Uterus (tissue), 4 donors: ENCODE data around the gene ZFP69. TPM values are rescaled to one million over a fixed set of nuclear protein-coding genes. Genes with fewer than 3 reads are reported as not detected.

Experiments used
- DNase-seq, 2 donors: peaks; one replicate each; pipeline ENCODE4 v3.0.0-alpha.2; 2019 to 2020
- H3K27ac ChIP-seq, 2 donors: fragments of 200-600 bp; sonication (generic); 1 replicate in 1 of 2; 2 replicates in 1 of 2; pipeline ENCODE4 v1.5.1; 2016 to 2018
- H3K27me3 ChIP-seq, 2 donors: fragments of 200-600 bp; sonication (generic); one replicate each; pipeline ENCODE4 v1.5.1; 2018 to 2019; ENCODE audit warnings: control low read depth in 1 of 2
- H3K36me3 ChIP-seq, 2 donors: fragments of 200-600 bp; sonication (generic); one replicate each; pipeline ENCODE4 v1.5.1; 2019; ENCODE audit warnings: control low read depth in 1 of 2
- H3K4me1 ChIP-seq, 2 donors: fragments of 200-600 bp; sonication (generic); one replicate each; pipeline ENCODE4 v1.5.1; 2018 to 2019; ENCODE audit warnings: control low read depth in 1 of 2
- H3K4me3 ChIP-seq, 2 donors: fragments of 200-600 bp; sonication (generic); 1 replicate in 1 of 2; 2 replicates in 1 of 2; pipeline ENCODE4 v1.5.1; 2018 to 2019; ENCODE audit warnings: mild to moderate bottlenecking in 1 of 2
- H3K9me3 ChIP-seq, 2 donors: fragments of 200-600 bp; sonication (generic); one replicate each; pipeline ENCODE4 v1.5.1; 2019; ENCODE audit warnings: control low read depth in 1 of 2
- POLR2A ChIP-seq, 2 donors: fragments of 450-650 bp; IDR thresholded peaks; one replicate each; pipeline ENCODE4 v1.6.1; 2016; ENCODE audit warnings: antibody characterized with exemption in 2 of 2, mild to moderate bottlenecking in 1 of 2, moderate library complexity in 1 of 2
- intact Hi-C: fragments of 100-400 bp; cut with DNase I; formaldehyde crosslinking; loops from one replicate; pipeline ENCODE4 v1.15.1; 2023; ENCODE audit warnings: low total_unique reads
- total RNA-seq, 4 donors: library from RNA; depleted of rRNA in 3 of 4; stranded (reverse); fragments of >200 nt in 3 of 4; gene quantifications; one replicate each; pipeline versions ENCODE4 v1.1.0 to v1.2.4, GENCODE V29; 2014 to 2023
- TF ChIP-seq, protein P1 (sequence below), 4 experiments: fragments of 200-600 bp in 2 of 4; fragments of 450-650 bp in 2 of 4; sonication (generic) in 2 of 4; IDR thresholded peaks; one replicate each; pipeline ENCODE4 v1.5.1; 2016 to 2019; ENCODE audit warnings: antibody characterized with exemption in 4 of 4, mild to moderate bottlenecking in 2 of 4, moderate library complexity in 1 of 4
- donor health status: DM: yes; HTN: yes; CAD: no.

Gene ZFP69
- total RNA-seq, 4 donors from 2014 or later, result 0.26 to 9.0 (median 6.2) TPM; not detected in 1

DNA sequence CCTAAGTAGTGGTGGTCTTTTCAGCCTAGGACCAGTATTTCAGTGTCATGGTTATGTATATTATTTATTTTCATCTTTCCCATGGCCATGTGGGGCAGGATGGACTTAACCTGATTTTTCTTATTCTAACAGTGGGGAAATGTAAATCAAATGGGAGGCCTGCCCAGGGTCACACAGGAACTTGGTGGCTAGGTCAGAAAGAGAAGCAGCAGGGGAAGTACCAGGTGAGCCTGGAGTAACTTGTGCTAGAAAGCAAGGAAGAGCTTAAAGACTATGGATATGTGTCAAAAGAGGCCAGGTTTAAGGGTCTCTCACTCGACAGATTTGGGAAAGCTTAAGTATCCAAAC lies 25.9 kb upstream of the ZFP69 start:
- intact Hi-C loops, result no loop called here
- Histone ChIP-seq H3K4me3 (no peak overlapping the region), H3K9me3 (no peaks in the 10 kb centered on the region), H3K4me1 (no peaks in the 10 kb centered on the region), H3K27me3 (no peaks in the 10 kb centered on the region), H3K36me3 (no peaks in the 10 kb centered on the region), H3K27ac (peak overlapping the region in 1 of 2 donors; percentile 74)
- no peak for DNase-seq
- TF ChIP-seq, protein P1, sequence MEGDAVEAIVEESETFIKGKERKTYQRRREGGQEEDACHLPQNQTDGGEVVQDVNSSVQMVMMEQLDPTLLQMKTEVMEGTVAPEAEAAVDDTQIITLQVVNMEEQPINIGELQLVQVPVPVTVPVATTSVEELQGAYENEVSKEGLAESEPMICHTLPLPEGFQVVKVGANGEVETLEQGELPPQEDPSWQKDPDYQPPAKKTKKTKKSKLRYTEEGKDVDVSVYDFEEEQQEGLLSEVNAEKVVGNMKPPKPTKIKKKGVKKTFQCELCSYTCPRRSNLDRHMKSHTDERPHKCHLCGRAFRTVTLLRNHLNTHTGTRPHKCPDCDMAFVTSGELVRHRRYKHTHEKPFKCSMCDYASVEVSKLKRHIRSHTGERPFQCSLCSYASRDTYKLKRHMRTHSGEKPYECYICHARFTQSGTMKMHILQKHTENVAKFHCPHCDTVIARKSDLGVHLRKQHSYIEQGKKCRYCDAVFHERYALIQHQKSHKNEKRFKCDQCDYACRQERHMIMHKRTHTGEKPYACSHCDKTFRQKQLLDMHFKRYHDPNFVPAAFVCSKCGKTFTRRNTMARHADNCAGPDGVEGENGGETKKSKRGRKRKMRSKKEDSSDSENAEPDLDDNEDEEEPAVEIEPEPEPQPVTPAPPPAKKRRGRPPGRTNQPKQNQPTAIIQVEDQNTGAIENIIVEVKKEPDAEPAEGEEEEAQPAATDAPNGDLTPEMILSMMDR (IDR thresholded peaks at IDR 0.05), result no peak
- TF ChIP-seq POLR2A (IDR thresholded peaks at IDR 0.05), result no peak

GRCh38 chr1:40454873-40455272 lies 22.2 kb upstream of the ZFP69 start:
- H3K36me3 ChIP-seq, result no peaks in the 10 kb centered on the region
- TF ChIP-seq, protein P1 (IDR thresholded peaks at IDR 0.05), result no peak
- no peak for TF ChIP-seq POLR2A (IDR thresholded peaks at IDR 0.05)
- no peaks in the 10 kb centered on the region for H3K27me3 ChIP-seq
- H3K4me3 ChIP-seq, result no peak overlapping the region
- no peak overlapping the region for H3K27ac ChIP-seq
- no peaks in the 10 kb centered on the region for H3K4me1 ChIP-seq
- intact Hi-C loops, result no loop called here
- peaks cover 0 to 11% of the 10 kb centered on the region in 2 donors for H3K9me3 ChIP-seq
- no peak for DNase-seq

DNA sequence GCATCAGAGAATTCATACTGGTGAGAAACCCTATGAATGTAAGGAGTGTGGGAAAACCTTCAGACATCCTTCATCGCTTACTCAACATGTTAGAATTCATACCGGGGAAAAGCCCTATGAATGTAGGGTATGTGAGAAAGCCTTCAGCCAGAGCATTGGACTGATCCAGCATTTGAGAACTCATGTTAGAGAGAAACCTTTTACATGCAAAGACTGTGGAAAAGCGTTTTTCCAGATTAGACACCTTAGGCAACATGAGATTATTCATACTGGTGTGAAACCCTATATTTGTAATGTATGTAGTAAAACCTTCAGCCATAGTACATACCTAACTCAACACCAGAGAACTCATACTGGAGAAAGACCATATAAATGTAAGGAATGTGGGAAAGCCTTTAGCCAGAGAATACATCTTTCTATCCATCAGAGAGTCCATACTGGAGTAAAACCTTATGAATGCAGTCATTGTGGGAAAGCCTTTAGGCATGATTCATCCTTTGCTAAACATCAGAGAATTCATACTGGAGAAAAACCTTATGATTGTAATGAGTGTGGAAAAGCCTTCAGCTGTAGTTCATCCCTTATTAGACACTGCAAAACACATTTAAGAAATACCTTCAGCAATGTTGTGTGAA lies 14.0 kb upstream of the ZFP69 start:
- no peaks in the 10 kb centered on the region for H3K27me3 ChIP-seq
- peaks cover 0 to 64% of the 10 kb centered on the region in 2 donors for H3K9me3 ChIP-seq
- no peak overlapping the region for H3K27ac ChIP-seq
- no peaks in the 10 kb centered on the region for H3K36me3 ChIP-seq
- H3K4me1 ChIP-seq, result no peaks in the 10 kb centered on the region
- no peak for DNase-seq
- no peak overlapping the region for H3K4me3 ChIP-seq
- intact Hi-C loops, result no loop called here
- TF ChIP-seq POLR2A (IDR thresholded peaks at IDR 0.05), result no peak
- TF ChIP-seq, protein P1 (IDR thresholded peaks at IDR 0.05), result no peak

DNA sequence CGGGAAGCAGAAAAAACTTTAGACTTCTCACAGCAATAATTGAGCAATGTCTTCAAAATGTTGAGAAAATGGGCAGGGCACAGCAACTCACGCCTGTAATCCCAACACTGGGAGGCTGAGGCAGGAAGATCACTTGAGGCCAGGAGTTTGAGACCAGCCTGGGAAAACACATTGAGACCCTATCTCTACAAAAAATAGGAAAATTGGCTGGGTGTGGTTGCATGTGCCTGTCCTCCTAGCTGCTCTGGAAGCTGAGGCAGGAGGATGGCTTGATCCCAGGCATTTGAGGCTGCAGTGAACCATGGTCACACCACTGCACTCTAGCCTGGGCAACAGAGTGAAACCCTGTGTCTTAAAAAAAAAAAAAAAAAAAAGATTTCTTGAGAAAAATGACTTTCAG lies 7.8 kb upstream of the ZFP69 start:
- no peaks in the 10 kb centered on the region for H3K36me3 ChIP-seq
- no peak overlapping the region for H3K4me3 ChIP-seq
- no peaks in the 10 kb centered on the region for H3K27me3 ChIP-seq
- intact Hi-C loops, result no loop called here
- H3K9me3 ChIP-seq, result peaks cover 0 to 13% of the 10 kb centered on the region in 2 donors
- TF ChIP-seq, protein P1 (IDR thresholded peaks at IDR 0.05), result no peak
- no peak for TF ChIP-seq POLR2A (IDR thresholded peaks at IDR 0.05)
- DNase-seq, result no peak
- H3K27ac ChIP-seq, result no peak overlapping the region
- H3K4me1 ChIP-seq, result no peaks in the 10 kb centered on the region

DNA sequence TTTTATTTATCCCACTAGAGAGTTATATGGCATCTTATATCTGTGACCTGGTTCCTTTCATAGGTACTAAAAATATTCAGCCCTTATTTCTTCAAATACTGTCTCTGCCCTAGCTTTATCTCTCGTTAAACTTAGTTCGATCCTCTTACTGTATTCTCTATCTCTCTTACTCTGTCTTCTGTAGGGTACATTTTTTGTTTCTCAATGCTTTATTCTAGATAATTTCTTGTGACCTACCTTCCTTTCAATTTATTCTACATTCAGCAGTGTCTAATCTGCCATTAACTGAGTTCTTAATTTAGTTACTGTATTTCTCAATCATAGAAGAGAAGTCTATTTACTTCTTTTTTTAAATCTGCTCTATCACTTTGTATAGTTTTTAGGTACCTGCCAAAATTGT lies 1.8 kb upstream of the ZFP69 start:
- H3K27me3 ChIP-seq, result no peaks in the 10 kb centered on the region
- H3K4me1 ChIP-seq, result no peaks in the 10 kb centered on the region
- H3K9me3 ChIP-seq, result peaks cover 0 to 3% of the 10 kb centered on the region in 2 donors
- no peak overlapping the region for H3K4me3 ChIP-seq
- TF ChIP-seq, protein P1 (IDR thresholded peaks at IDR 0.05), result no peak
- TF ChIP-seq POLR2A (IDR thresholded peaks at IDR 0.05), result no peak
- intact Hi-C loops, result no loop called here
- H3K36me3 ChIP-seq, result no peaks in the 10 kb centered on the region
- no peak overlapping the region for H3K27ac ChIP-seq
- DNase-seq, result no peak
